GM12873 (cell line): ENCODE data around the gene KCNQ4.
A peak's percentile ranks its signal among the peaks of the same experiment; 100 is the strongest.

Experiments used
- CTCF ChIP-seq: IDR thresholded peaks from 2 replicates; pipeline ENCODE4 v1.5.1; 2012; ENCODE audit warnings: low read depth, mild to moderate bottlenecking, moderate library complexity, low read length, control low read depth; ENCODE audit not compliant: insufficient read depth; ENCODE audit errors: missing control alignments

Gene KCNQ4

GRCh38 chr1:40773748-40774265 is 9.8 kb upstream of the KCNQ4 start:
- no peak for TF ChIP-seq CTCF

DNA sequence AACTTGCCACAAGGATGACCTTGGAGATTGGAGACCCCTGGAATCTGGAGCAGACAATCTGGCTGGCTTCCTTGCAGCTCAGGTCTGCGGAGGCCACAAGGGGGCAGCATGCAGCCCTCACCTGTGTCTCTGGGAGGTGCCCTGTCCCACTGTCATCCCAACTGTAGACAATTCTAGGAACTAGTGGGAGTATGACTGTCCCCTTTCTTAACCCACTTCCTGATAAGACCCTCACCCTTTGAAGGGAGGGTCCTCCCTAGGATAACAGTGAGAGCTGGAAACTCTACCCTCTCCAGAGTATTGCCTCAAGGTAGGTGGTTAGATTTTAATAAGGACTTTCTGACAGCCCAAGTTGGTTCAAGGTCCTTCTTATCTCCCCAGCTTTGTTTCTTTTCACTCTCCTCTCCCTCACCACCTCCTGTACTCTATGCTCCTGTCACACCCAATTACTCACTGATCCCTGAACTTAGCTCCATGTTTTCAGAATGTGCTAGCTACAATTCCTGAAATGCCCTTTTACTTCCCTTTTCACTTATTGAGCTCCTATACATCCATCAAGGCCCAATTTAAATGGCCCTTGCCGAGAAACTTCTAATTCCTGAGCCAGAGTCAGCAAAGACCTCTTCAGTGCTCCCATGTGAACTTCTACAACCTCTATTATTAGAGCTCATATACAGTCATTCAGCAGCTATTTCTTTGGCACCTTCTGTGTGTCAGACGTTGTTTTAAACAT is 9.2 kb upstream of the KCNQ4 start:
- TF ChIP-seq CTCF, result peak; percentile 96

DNA sequence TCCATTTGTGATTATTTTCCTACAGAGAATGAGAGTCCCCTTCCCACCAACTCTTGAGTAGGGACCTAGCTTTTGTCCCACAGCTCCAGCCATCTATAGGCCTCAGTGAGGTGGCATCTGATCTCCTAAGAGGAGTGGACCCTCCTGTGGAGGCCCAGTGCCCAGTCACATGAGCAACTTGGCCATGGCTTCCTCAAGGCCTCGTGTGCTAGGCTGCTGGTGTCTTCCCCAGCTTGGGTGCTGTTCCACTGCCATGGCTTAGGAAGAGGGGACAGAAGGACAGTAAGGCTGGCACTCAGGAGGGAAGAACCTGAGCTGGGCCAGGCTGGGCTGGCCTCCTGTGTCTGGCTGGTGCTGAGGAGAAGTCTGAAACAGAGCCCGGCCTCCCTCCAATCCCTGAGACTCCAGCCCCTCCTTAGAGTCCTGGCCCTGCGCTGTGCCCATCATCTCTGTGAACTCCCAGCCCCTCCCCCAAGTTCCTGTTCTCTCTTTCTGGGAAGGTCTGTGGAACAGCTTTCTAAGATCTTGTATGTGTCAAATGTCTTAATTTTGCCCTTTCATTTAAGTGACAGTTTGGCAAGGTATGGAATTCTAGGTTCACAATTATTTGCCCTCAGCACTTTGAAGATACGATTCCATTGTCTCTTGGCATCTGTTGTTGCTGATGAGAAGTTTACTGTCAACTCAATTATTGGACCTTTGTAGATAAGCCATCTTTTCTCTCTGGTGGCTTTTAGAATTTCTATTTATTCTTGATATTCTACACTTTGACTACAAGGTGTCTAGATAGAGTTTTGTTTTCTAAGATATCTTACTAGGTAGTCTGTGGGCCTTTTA is 7.1 kb upstream of the KCNQ4 start:
- no peak for TF ChIP-seq CTCF

- no peak for TF ChIP-seq CTCF
Measured at GRCh38 chr1:40777224-40777970, 6.2 kb upstream of the KCNQ4 start.

GRCh38 chr1:40780678-40781607 is 2.6 kb upstream of the KCNQ4 start:
- TF ChIP-seq CTCF, result no peak

DNA sequence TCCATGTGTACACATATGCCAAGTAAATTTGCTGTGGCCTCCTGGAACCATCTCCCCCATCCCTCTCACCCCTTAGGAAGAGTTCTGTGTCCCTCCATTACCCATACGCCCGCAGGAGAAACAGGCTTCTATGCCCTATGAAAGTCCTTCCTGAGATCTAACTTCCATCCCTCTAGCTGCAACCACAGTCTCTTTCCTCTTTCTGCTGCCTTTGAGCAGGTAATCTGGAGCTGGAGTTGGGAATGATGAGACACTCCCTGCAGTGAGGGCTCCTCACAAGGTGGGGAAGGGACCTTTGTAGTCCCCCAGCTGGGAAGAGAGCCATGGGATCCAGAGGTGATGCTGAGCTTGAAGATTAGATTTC is 2.0 kb upstream of the KCNQ4 start:
- TF ChIP-seq CTCF, result no peak
